C1 segment of cervical spinal cord (tissue), 14 donors: Measurements from ENCODE around the gene PLEKHM2.

Experiments used
- DNase-seq, 14 donors: peaks; one replicate each; lab custom pipeline; 2025; lab: John Stamatoyannopoulos, UW

Gene PLEKHM2

GRCh38 chr1:15701784-15702183, 17.7 kb downstream of the PLEKHM2 start:
- DNase-seq: no peak

GRCh38 chr1:15702722-15703550, 18.8 kb downstream of the PLEKHM2 start:
- peak in 3 of 14 donors; percentile 22 to 51 (median 36) for DNase-seq

GRCh38 chr1:15703562-15703961, 19.4 kb downstream of the PLEKHM2 start:
- peak in 12 of 14 donors; percentile 11 to 89 (median 61) for DNase-seq

GRCh38 chr1:15704526-15705183, 20.5 kb downstream of the PLEKHM2 start:
- no peak for DNase-seq

GRCh38 chr1:15705184-15705566, 21.1 kb downstream of the PLEKHM2 start:
- no peak for DNase-seq

- no peak for DNase-seq
Observed at GRCh38 chr1:15706751-15707150, 22.6 kb downstream of the PLEKHM2 start.

- DNase-seq: peak in 1 of 14 donors; percentile 36
Observed at GRCh38 chr1:15707239-15707925, 23.3 kb downstream of the PLEKHM2 start.

GRCh38 chr1:15708486-15709137, 24.5 kb downstream of the PLEKHM2 start:
- DNase-seq: no peak

- no peak for DNase-seq
Observed at GRCh38 chr1:15709226-15709625, 25.1 kb downstream of the PLEKHM2 start.

- peak in 1 of 14 donors; percentile 73 for DNase-seq
Observed at GRCh38 chr1:15712168-15712567, 28.0 kb downstream of the PLEKHM2 start.

GRCh38 chr1:15714406-15715136, 30.5 kb downstream of the PLEKHM2 start:
- DNase-seq: peak in 10 of 14 donors; percentile 21 to 55 (median 43)

GRCh38 chr1:15717418-15718125, 33.5 kb downstream of the PLEKHM2 start:
- DNase-seq: no peak

GRCh38 chr1:15718199-15718601, 34.1 kb downstream of the PLEKHM2 start:
- no peak for DNase-seq

GRCh38 chr1:15719381-15720120, 35.4 kb downstream of the PLEKHM2 start:
- no peak for DNase-seq

GRCh38 chr1:15720861-15721260, 36.7 kb downstream of the PLEKHM2 start:
- DNase-seq: no peak

GRCh38 chr1:15722411-15722810, 38.3 kb downstream of the PLEKHM2 start:
- no peak for DNase-seq

GRCh38 chr1:15722836-15723532, 38.9 kb downstream of the PLEKHM2 start:
- DNase-seq: no peak

- DNase-seq: peak in 1 of 14 donors; percentile 58
Observed at GRCh38 chr1:15723631-15724246, 39.6 kb downstream of the PLEKHM2 start.
